AG09319 (cell line): ENCODE measurements around the gene RABAC1.

Source experiments
- DNase-seq: peaks from one replicate; pipeline ENCODE4 v3.0.0-alpha.2; 2010; ENCODE audit warnings: low read depth; ENCODE audit errors: extremely low read depth
- CTCF ChIP-seq: IDR thresholded peaks from 2 replicates; pipeline ENCODE4 v1.5.1; 2011; ENCODE audit warnings: low read depth, mild to moderate bottlenecking, inconsistent platforms, low read length, moderate library complexity

Gene RABAC1

GRCh38 chr19:41921577-41922576 is 37.2 kb downstream of the RABAC1 start:
- no peak for DNase-seq

GRCh38 chr19:41920882-41921576 is 38.1 kb downstream of the RABAC1 start:
- no peak for TF ChIP-seq CTCF
- no peak for DNase-seq

More at GRCh38 chr19:41921577-41922576, 37.2 kb downstream of the RABAC1 start:
- no peak for TF ChIP-seq CTCF

DNA sequence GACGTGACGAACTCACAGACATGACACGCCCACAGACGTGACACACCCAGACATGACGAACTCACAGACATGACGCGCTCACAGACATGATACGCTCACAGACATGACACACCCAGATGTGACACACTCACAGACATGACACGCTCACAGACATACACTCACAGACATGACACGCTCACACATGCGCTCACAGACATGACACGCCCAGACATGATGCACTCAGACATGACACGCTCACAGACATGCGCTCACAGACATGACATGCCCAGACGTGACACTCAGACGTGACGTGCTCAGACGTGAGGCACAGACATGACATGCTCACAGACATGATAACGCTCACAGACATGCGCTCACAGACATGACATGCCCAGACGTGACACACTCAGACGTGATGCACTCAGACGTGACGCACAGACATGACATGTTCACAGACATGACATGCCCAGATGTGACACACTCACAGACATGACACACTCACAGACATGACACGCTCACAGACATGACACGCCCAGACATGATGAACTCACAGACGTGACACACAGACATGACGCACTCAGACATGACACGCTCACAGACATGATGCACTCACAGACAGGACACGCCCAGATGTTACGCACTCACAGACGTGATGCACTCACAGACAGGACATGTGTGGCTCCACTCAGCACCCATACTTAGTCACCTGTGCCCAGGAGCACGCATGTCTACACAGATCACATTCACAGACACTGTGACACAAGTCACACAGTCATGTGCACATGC is 39.0 kb downstream of the RABAC1 start:
- no peak for TF ChIP-seq CTCF
- DNase-seq = no peak

GRCh38 chr19:41918653-41919244 is 40.4 kb downstream of the RABAC1 start:
- no peak for DNase-seq
- no peak for TF ChIP-seq CTCF

GRCh38 chr19:41918095-41918494 is 41.0 kb downstream of the RABAC1 start:
- DNase-seq = no peak
- TF ChIP-seq CTCF = no peak

DNA sequence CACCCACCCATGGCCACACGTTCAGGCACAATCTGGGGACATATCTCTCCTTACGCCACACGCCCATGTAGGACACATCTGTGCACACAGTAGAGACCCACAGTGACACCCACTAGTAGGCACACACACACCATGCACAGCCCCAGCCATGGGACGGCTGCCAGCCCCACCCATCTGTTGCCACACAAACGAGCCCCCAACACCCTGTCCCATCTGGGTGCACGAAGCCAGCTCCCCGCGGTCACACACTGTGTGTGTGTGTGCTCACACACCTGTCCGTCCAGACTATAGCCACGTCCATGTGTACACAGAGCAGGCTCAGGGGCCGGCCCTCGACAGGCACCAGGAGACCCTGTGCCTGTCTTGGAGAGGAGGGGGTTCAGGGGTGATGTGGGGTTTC is 41.4 kb downstream of the RABAC1 start:
- DNase-seq = no peak
- TF ChIP-seq CTCF = no peak
